Right renal pelvis (tissue), 4 donors: ENCODE data around the gene SLC25A53. TPM values are rescaled to one million over a fixed set of nuclear protein-coding genes. Genes with fewer than 3 reads are reported as not detected.
"Not testable (repeated sequence)": the region's sequence is repeated elsewhere in the genome, so short reads cannot be mapped to it uniquely, and the experiment has no call there.

ENCODE experiments used
- DNase-seq, 4 donors: peaks; one replicate each; pipeline ENCODE4 v3.0.0-alpha.2; 2013; ENCODE audit warnings: low read depth in 4 of 4, low spot score in 3 of 4, missing footprints in 1 of 4
- polyA plus RNA-seq, 4 donors: library from polyadenylated mRNA; unstranded; fragments of 120-200 nt; gene quantifications; one replicate each; pipeline ENCODE4 v1.2.1, GENCODE V29; 2013; ENCODE audit not compliant: insufficient read length in 4 of 4

SLC25A53 gene
- polyA plus RNA-seq, 4 donors: 8.3 to 12.0 (median 9.4) TPM

GRCh38 chrX:104075778-104076445 is 80.9 kb downstream of the SLC25A53 start, which contains the start of gene TMSB15C:
TSS of gene TMSB15C (minus strand) at chrX:104076236.
- not testable (repeated sequence) for DNase-seq

- not testable (repeated sequence) for DNase-seq
Observed at GRCh38 chrX:104062636-104063035, 94.2 kb downstream of the SLC25A53 start.

- not testable (repeated sequence) for DNase-seq
Observed at GRCh38 chrX:104054956-104055355, 101.9 kb downstream of the SLC25A53 start.

Other genes starting within 250 kb of the SLC25A53 start
- gene TMSB15B, start 194.4 kb downstream of the SLC25A53 start, polyA plus RNA-seq: 10 to 100 TPM; 20.3 to 27.8 (median 24.4) TPM
- not detected for gene H2BW1, start 143.3 kb downstream of the SLC25A53 start, polyA plus RNA-seq
- 1 to 10 TPM in 1 of 4 donors, under 1 TPM in 3; 0.42 to 1.3 (median 0.94) TPM for gene H2BW2, start 117.1 kb downstream of the SLC25A53 start, polyA plus RNA-seq
- gene TMSB15C, start 80.8 kb downstream of the SLC25A53 start, polyA plus RNA-seq: 10 to 100 TPM in 2 of 4 donors, 1 to 10 TPM in 2; 9.4 to 11.4 (median 9.9) TPM
- gene ZCCHC18, start 44.5 kb downstream of the SLC25A53 start, polyA plus RNA-seq: 1 to 10 TPM; 3.6 to 5.0 (median 4.9) TPM
- gene FAM199X, start 9.4 kb upstream of the SLC25A53 start, polyA plus RNA-seq: 10 to 100 TPM; 39.5 to 48.9 (median 46.6) TPM
- gene ESX1, start 97.9 kb upstream of the SLC25A53 start, polyA plus RNA-seq: not detected